H1 (cell line): Measurements from ENCODE around the gene VIPR2. TPM values are rescaled to one million over a fixed set of nuclear protein-coding genes. Genes with fewer than 3 reads are reported as not detected.

ENCODE experiments used
- CTCF ChIA-PET: fragments of 300-600 bp; sonication (Branson Sonifier 250); formaldehyde crosslinking; loops from one replicate; lab custom pipeline; 2021; ENCODE audit not compliant: partially characterized antibody; lab: Charles Lee
- POLR2A ChIA-PET: fragments of 300-600 bp; sonication (Branson Sonifier 250); formaldehyde crosslinking; loops from one replicate; lab custom pipeline; 2021; ENCODE audit warnings: inconsistent platforms; ENCODE audit not compliant: partially characterized antibody; lab: Charles Lee
- DNase-seq, 2 experiments: peaks; one replicate each; pipeline versions ENCODE4 v3.0.0 to v3.0.0-alpha.2; 2010 to 2022; ENCODE audit warnings: low spot score in 2 of 2, low read depth in 1 of 2, mixed read lengths in 1 of 2
- FAIRE-seq: peaks from 2 replicates; lab custom pipeline; 2011; peaks lifted over from hg19 to GRCh38; lab: Jason Lieb, UNC
- H2AFZ ChIP-seq: 2 replicates; pipeline ENCODE4 v1.8.1; 2012; ENCODE audit warnings: low read length, inconsistent platforms
- H2AK5ac ChIP-seq: 2 replicates; pipeline ENCODE4 v1.6.1; 2013; ENCODE audit warnings: low read depth, low read length
- H2BK120ac ChIP-seq: replicated peaks from 2 replicates; pipeline ENCODE3; 2013; ENCODE audit warnings: low read depth, low read length, inconsistent platforms
- H2BK12ac ChIP-seq: 2 replicates; pipeline ENCODE4 v1.6.1; 2013; ENCODE audit warnings: low read depth, low read length
- H2BK15ac ChIP-seq: 2 replicates; pipeline ENCODE4 v1.6.1; 2013; ENCODE audit warnings: low read length
- H2BK20ac ChIP-seq: 2 replicates; pipeline ENCODE4 v1.6.1; 2013; ENCODE audit warnings: low read length
- H2BK5ac ChIP-seq: 2 replicates; pipeline ENCODE4 v1.6.1; 2013; ENCODE audit warnings: low read depth, low read length
- H3K14ac ChIP-seq: 2 replicates; pipeline ENCODE4 v1.6.1; 2013; ENCODE audit warnings: inconsistent platforms; ENCODE audit not compliant: insufficient read length
- H3K18ac ChIP-seq: 2 replicates; pipeline ENCODE4 v1.6.1; 2013; ENCODE audit warnings: low read length; ENCODE audit errors: extremely low read depth
- H3K23ac ChIP-seq: 2 replicates; pipeline ENCODE4 v1.6.1; 2013; ENCODE audit warnings: inconsistent platforms; ENCODE audit not compliant: insufficient read length
- H3K23me2 ChIP-seq: 2 replicates; pipeline ENCODE4 v1.6.1; 2013; ENCODE audit warnings: low read depth, low read length
- H3K27ac ChIP-seq: 2 replicates; pipeline ENCODE4 v1.6.1; 2011; ENCODE audit warnings: low read depth, low read length, inconsistent platforms
- H3K27me3 ChIP-seq, 4 experiments: replicated peaks in 1 of 4; 1 replicate in 1 of 4; 2 replicates in 3 of 4; pipeline versions ENCODE4 v1.6.1 to v1.8.1; 2011 to 2013; ENCODE audit warnings: low read length in 3 of 4, mild to moderate bottlenecking in 3 of 4, inconsistent platforms in 2 of 4, mixed read lengths in 2 of 4, moderate library complexity in 1 of 4; ENCODE audit not compliant: control insufficient read depth in 3 of 4, insufficient read depth in 3 of 4; ENCODE audit errors: extremely low read depth in 1 of 4
- H3K36me3 ChIP-seq, 4 experiments: 2 replicates each; pipeline versions ENCODE4 v1.6.1 to v1.8.1; 2011 to 2013; ENCODE audit warnings: mild to moderate bottlenecking in 4 of 4, low read length in 3 of 4, moderate library complexity in 2 of 4, control low read depth in 1 of 4, inconsistent platforms in 1 of 4; ENCODE audit not compliant: insufficient read depth in 4 of 4, control insufficient read depth in 2 of 4
- H3K4ac ChIP-seq: replicated peaks from 2 replicates; pipeline ENCODE3; 2013; ENCODE audit warnings: low read length, low read depth, mixed read lengths, inconsistent platforms; ENCODE audit not compliant: insufficient read length
- H3K4me1 ChIP-seq, 4 experiments: replicated peaks in 1 of 4; 1 replicate in 1 of 4; 2 replicates in 3 of 4; pipeline versions ENCODE4 v1.6.1 to v1.8.1; 2011 to 2013; ENCODE audit warnings: low read length in 3 of 4, inconsistent platforms in 2 of 4, mixed read lengths in 1 of 4; ENCODE audit not compliant: insufficient read depth in 4 of 4, control insufficient read depth in 3 of 4
- H3K4me2 ChIP-seq, 2 experiments: 2 replicates each; pipeline versions ENCODE4 v1.6.1 to v1.8.1; 2011 to 2013; ENCODE audit warnings: low read depth in 2 of 2, low read length in 2 of 2, control low read depth in 1 of 2, inconsistent platforms in 1 of 2, mild to moderate bottlenecking in 1 of 2; ENCODE audit not compliant: insufficient read depth in 1 of 2
- H3K4me3 ChIP-seq, 4 experiments: fragments of 200-600, 300-600 bp in 1 of 4; sonication (generic), shearing (Covaris generic), sonication (Bioruptor Twin) in 1 of 4; 2 replicates each; pipeline versions ENCODE4 v1.5.1 to v1.8.1; 2011 to 2016; ENCODE audit warnings: low read length in 4 of 4, low read depth in 3 of 4, control low read depth in 2 of 4, inconsistent platforms in 2 of 4, mild to moderate bottlenecking in 2 of 4, mixed read lengths in 1 of 4, moderate library complexity in 1 of 4; ENCODE audit not compliant: insufficient read depth in 2 of 4; ENCODE audit errors: extremely low read depth in 1 of 4
- H3K56ac ChIP-seq: replicated peaks from 2 replicates; pipeline ENCODE3; 2013; ENCODE audit warnings: low read depth, mild to moderate bottlenecking, mixed read lengths, low read length, inconsistent platforms; ENCODE audit not compliant: insufficient read length
- H3K79me1 ChIP-seq: 2 replicates; pipeline ENCODE4 v1.6.1; 2013; ENCODE audit warnings: low read depth, low read length, control low read depth
- H3K79me2 ChIP-seq, 2 experiments: 2 replicates each; pipeline versions ENCODE4 v1.6.1 to v1.8.1; 2012 to 2013; ENCODE audit warnings: low read length in 2 of 2, mild to moderate bottlenecking in 2 of 2, inconsistent platforms in 1 of 2; ENCODE audit not compliant: insufficient read depth in 2 of 2, control insufficient read depth in 1 of 2
- H3K9ac ChIP-seq, 4 experiments: replicated peaks in 1 of 4; 1 replicate in 1 of 4; 2 replicates in 3 of 4; pipeline versions ENCODE4 v1.6.1 to v1.8.1; 2011 to 2013; ENCODE audit warnings: low read depth in 3 of 4, low read length in 3 of 4, control low read depth in 2 of 4, mild to moderate bottlenecking in 2 of 4, moderate library complexity in 2 of 4, inconsistent platforms in 1 of 4; ENCODE audit errors: extremely low read depth in 1 of 4
- H3K9me3 ChIP-seq, 2 experiments: 2 replicates each; pipeline versions ENCODE4 v1.6.1 to v1.8.1; 2012 to 2013; ENCODE audit warnings: mild to moderate bottlenecking in 2 of 2, moderate library complexity in 2 of 2, control low read depth in 1 of 2, inconsistent platforms in 1 of 2, low read depth in 1 of 2, low read length in 1 of 2, mixed read lengths in 1 of 2; ENCODE audit not compliant: insufficient read depth in 2 of 2
- H4K20me1 ChIP-seq, 2 experiments: replicated peaks in 1 of 2; 2 replicates each; pipeline versions ENCODE3 to v1.8.1; 2011 to 2013; ENCODE audit warnings: inconsistent platforms in 2 of 2, low read length in 2 of 2, mild to moderate bottlenecking in 1 of 2; ENCODE audit not compliant: insufficient read depth in 2 of 2, control insufficient read depth in 1 of 2
- H4K5ac ChIP-seq: 2 replicates; pipeline ENCODE4 v1.6.1; 2013; ENCODE audit warnings: low read length, low read depth, mixed read lengths, inconsistent platforms; ENCODE audit not compliant: insufficient read length
- H4K8ac ChIP-seq: 2 replicates; pipeline ENCODE4 v1.8.0; 2013; ENCODE audit warnings: mild to moderate bottlenecking, moderate library complexity, low read length, inconsistent platforms; ENCODE audit not compliant: insufficient read depth; ENCODE audit errors: extremely low read depth
- H4K91ac ChIP-seq: replicated peaks from 2 replicates; pipeline ENCODE3; 2013; ENCODE audit warnings: low read length, mixed read lengths, inconsistent platforms; ENCODE audit not compliant: insufficient read length
- BRCA1 ChIP-seq: IDR thresholded peaks from 2 replicates; pipeline ENCODE4 v1.6.1; 2012; ENCODE audit warnings: low read depth, low read length, improper control_type of control experiment
- CHD2 ChIP-seq: IDR thresholded peaks from 2 replicates; pipeline ENCODE4 v1.6.1; 2012; ENCODE audit warnings: low read length, improper control_type of control experiment
- E2F6 ChIP-seq: IDR thresholded peaks from 2 replicates; pipeline ENCODE4 v1.6.1; 2012; ENCODE audit warnings: inconsistent platforms
- GABPA ChIP-seq: IDR thresholded peaks from 2 replicates; pipeline ENCODE4 v1.6.1; 2011; ENCODE audit warnings: mild to moderate bottlenecking, low read length, moderate library complexity, borderline replicate concordance; ENCODE audit not compliant: insufficient read depth
- KDM1A ChIP-seq: fragments of 200-600, 300-600 bp; sonication (generic); IDR thresholded peaks from 2 replicates; pipeline ENCODE4 v1.7.1; 2016; ENCODE audit warnings: mild to moderate bottlenecking, low read length, borderline replicate concordance
- NRF1 ChIP-seq: IDR thresholded peaks from 2 replicates; pipeline ENCODE4 v1.6.1; 2011; ENCODE audit warnings: mild to moderate bottlenecking, low read depth, low read length, improper control_type of control experiment
- POU5F1 ChIP-seq: IDR thresholded peaks from 2 replicates; pipeline ENCODE4 v1.6.1; 2011; ENCODE audit warnings: low read depth, mild to moderate bottlenecking, low read length, moderate library complexity
- RAD21 ChIP-seq, 2 experiments: IDR thresholded peaks in 1 of 2; conservative IDR thresholded peaks in 1 of 2; 2 replicates each; pipeline ENCODE4 v1.6.1; 2011; ENCODE audit warnings: low read depth in 2 of 2, low read length in 2 of 2, improper control_type of control experiment in 1 of 2, inconsistent platforms in 1 of 2, mild to moderate bottlenecking in 1 of 2, moderate library complexity in 1 of 2
- RFX5 ChIP-seq: IDR thresholded peaks from 2 replicates; pipeline ENCODE4 v1.6.1; 2011; ENCODE audit warnings: low read depth, low read length, improper control_type of control experiment, borderline replicate concordance
- SAP30 ChIP-seq: fragments of 300-600 bp; sonication (generic); IDR thresholded peaks from 2 replicates; pipeline ENCODE4 v1.7.1; 2012; ENCODE audit warnings: low read length, moderate library complexity, mild to moderate bottlenecking, inconsistent platforms; ENCODE audit not compliant: insufficient read depth, insufficient replicate concordance
- SIN3A ChIP-seq, 2 experiments: IDR thresholded peaks in 1 of 2; conservative IDR thresholded peaks in 1 of 2; 2 replicates each; pipeline ENCODE4 v1.6.1; 2011 to 2012; ENCODE audit warnings: low read length in 2 of 2, improper control_type of control experiment in 1 of 2, low read depth in 1 of 2, mild to moderate bottlenecking in 1 of 2
- TEAD4 ChIP-seq: IDR thresholded peaks from 2 replicates; pipeline ENCODE4 v1.6.1; 2012; ENCODE audit warnings: low read depth, low read length, inconsistent platforms, mixed read lengths
- ZNF274 ChIP-seq: IDR thresholded peaks from 2 replicates; pipeline ENCODE4 v1.7.0; 2012; ENCODE audit warnings: low read length, borderline replicate concordance; ENCODE audit errors: extremely low read depth
- WGBS, 2 experiments: shearing (Covaris generic) in 1 of 2; methylation state at CpG; one replicate each; pipeline versions ENCODE4 v1.1.6 to v1.1.7; 2013 to 2015; ENCODE audit warnings: low lambda C conversion rate in 2 of 2, mixed read lengths in 2 of 2, inconsistent platforms in 1 of 2, low coverage in 1 of 2, missing lambda C conversion rate in 1 of 2; ENCODE audit not compliant: insufficient replicate concordance in 2 of 2, insufficient coverage in 1 of 2, insufficient read length in 1 of 2; ENCODE audit errors: extremely low coverage in 1 of 2, missing lambda C conversion rate in 1 of 2; 5-methylcytosine and 5-hydroxymethylcytosine counted together
- polyA plus RNA-seq, 7 experiments: library from polyadenylated mRNA; depleted of rRNA in 3 of 7; stranded (reverse) in 5 of 7; unstranded in 2 of 7; fragments of >200 nt in 5 of 7; fragments of 200-250 nt in 2 of 7; gene quantifications; 1 replicate in 5 of 7; 2 replicates in 1 of 7; 4 replicates in 1 of 7; pipeline versions ENCODE4 v1.2.1 to v1.2.3, GENCODE V29; 2011 to 2013; ENCODE audit warnings: missing spikeins in 2 of 7, mixed read lengths in 2 of 7
- total RNA-seq: library from RNA; stranded (reverse); fragmentation: NEBNext Ultra II Directional; extraction: Animal tissue kit (Norgen Biotek cat#: 25700); gene quantifications from 2 replicates; pipeline ENCODE4 v1.2.1, GENCODE V29; 2021

Gene VIPR2
- total and polyA plus RNA-seq, 2 of the 8 experiments (the other 6 are each of a cell fraction or from before 2014, with no cell fraction given): 2.4 to 6.3 TPM

- FAIRE-seq: no peak
- no peaks in the 10 kb centered on the region for H4K20me1 ChIP-seq
- H3K4me1 ChIP-seq: peaks cover 0 to 6% (median 4%) of the 10 kb centered on the region in 4 experiments; a peak in 5 of 7 replicates
- H2AK5ac ChIP-seq: no peak overlapping the region
- no peak overlapping the region for H3K14ac ChIP-seq
- no peak overlapping the region for H2AFZ ChIP-seq
- H3K23me2 ChIP-seq: no peaks in the 10 kb centered on the region
- TF ChIP-seq CHD2: no peak
- TF ChIP-seq POU5F1: no peak
- no peak for TF ChIP-seq TEAD4
- TF ChIP-seq GABPA: no peak
- TF ChIP-seq RFX5: no peak
- TF ChIP-seq SAP30: no peak
- TF ChIP-seq KDM1A: no peak
- no peak for TF ChIP-seq BRCA1
- no peak for TF ChIP-seq E2F6
- TF ChIP-seq NRF1: no peak
- no peak for TF ChIP-seq SIN3A (conservative IDR thresholded peaks at IDR 0.05 in 1 of 2, IDR thresholded peaks at IDR 0.05 in 1 of 2; ENCODE audit: low read depth in 1 of 2, low read length in 2 of 2)
- TF ChIP-seq ZNF274: no peak
- no peak for TF ChIP-seq RAD21 (IDR thresholded peaks at IDR 0.05 in 1 of 2, conservative IDR thresholded peaks at IDR 0.05 in 1 of 2; ENCODE audit: low read depth in 2 of 2, low read length in 2 of 2)
- TF ChIP-seq, all 59 proteins: peak for 0
- no peak overlapping the region for H4K5ac ChIP-seq
- POLR2A ChIA-PET: interaction anchor here (1.2 kb wide), 1 partner anchor 27 kb away, joined by 3 read pairs; no protein-coding TSS in a partner anchor
- no peak overlapping the region for H2BK12ac ChIP-seq
- H2BK5ac ChIP-seq: no peak overlapping the region
- 95% methylated on average over 7 of the region's 7 CpGs; no CpG with 5 or more reads in 1 of the 2 experiments for WGBS, 2 experiments
- no peak overlapping the region for H3K4me3 ChIP-seq
- no peak overlapping the region for H4K8ac ChIP-seq
- H3K27me3 ChIP-seq: no peaks in the 10 kb centered on the region
- no peak for DNase-seq
- no peak overlapping the region for H3K56ac ChIP-seq
- peak overlapping the region; percentile 61; the same call in 1 of the 2 replicates for H2BK20ac ChIP-seq
- no peaks in the 10 kb centered on the region for H3K79me1 ChIP-seq
- no peak overlapping the region for H3K4ac ChIP-seq
- no peak overlapping the region for H4K91ac ChIP-seq
- no peak overlapping the region for H3K4me2 ChIP-seq
- H2BK120ac ChIP-seq: no peak overlapping the region
- H3K79me2 ChIP-seq: no peaks in the 10 kb centered on the region
- H3K36me3 ChIP-seq: peaks cover 0 to under 1% (median 0%) of the 10 kb centered on the region in 4 experiments; a peak in 2 of 8 replicates
- no peak overlapping the region for H3K18ac ChIP-seq
- no peak overlapping the region for H3K23ac ChIP-seq
- H3K27ac ChIP-seq: no peak overlapping the region
- no peak overlapping the region for H3K9ac ChIP-seq
- H3K9me3 ChIP-seq: no peaks in the 10 kb centered on the region
- CTCF ChIA-PET: interaction anchor here (1.3 to 2.1 kb wide), 3 partner anchors 8 to 139 kb away, joined by 3 to 9 read pairs (median 8); no protein-coding TSS in a partner anchor
- H2BK15ac ChIP-seq: no peak overlapping the region
Measured at GRCh38 chr7:159114981-159115380, 29.7 kb downstream of the VIPR2 start.
